ENCODE results near the gene AOAH.
"Not testable (repeated sequence)": the region's sequence is repeated elsewhere in the genome, so short reads cannot be mapped to it uniquely, and the experiment has no call there.

The AOAH gene

DNA sequence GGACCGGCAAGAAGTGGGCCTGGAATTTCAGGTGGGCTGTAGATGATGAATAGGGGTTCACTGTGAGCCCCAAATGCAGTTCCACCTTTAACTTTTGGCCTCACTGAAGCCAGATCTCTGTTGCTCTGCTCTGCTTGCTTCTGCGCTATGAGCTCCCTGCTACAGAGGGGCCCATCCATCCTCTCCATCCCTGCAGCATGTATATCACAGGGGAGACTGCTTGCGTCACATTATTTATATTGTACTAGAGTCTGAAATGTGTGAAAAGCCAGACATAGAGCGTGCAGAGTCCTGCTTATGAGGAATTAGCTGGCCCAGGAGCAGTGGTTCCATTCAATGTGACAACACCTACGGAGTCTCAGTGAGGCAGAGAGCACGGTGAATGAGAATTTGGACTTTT lies 69.9 kb downstream of the AOAH start:
- DNase-seq = no peak

DNA sequence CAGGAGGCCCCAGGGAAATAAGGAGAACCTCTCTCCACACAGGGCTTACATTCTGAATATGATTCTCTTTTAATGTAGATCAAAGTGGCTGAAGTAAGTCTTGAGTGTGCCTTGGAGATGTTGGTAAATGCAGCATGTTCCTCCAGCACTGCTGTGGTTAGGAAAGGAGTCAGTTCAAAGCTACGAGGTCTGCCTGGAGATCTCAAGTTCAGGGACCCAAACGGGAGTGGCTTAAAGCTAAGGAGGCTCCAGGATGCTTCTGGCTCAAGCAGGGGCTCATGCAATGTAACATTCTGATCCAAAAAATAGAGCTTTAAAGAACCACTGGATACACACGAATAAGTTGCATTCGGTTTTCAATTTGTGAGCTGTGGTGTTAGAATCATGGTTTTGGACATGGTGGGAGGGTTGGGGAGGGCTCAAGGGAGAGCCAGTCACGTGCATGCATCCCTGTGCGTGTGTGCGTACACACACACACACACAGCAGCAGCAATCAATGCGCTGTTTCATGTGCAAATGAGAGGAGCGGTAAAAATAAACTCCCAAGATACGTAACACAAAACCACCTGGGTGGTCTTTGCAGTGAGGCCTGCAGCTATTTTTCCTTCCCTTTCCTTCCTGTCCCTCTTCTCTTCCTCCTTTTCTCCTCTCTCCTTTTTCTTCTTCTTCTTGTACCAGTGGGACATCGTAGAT lies 70.5 kb downstream of the AOAH start:
- no peak for DNase-seq

DNA sequence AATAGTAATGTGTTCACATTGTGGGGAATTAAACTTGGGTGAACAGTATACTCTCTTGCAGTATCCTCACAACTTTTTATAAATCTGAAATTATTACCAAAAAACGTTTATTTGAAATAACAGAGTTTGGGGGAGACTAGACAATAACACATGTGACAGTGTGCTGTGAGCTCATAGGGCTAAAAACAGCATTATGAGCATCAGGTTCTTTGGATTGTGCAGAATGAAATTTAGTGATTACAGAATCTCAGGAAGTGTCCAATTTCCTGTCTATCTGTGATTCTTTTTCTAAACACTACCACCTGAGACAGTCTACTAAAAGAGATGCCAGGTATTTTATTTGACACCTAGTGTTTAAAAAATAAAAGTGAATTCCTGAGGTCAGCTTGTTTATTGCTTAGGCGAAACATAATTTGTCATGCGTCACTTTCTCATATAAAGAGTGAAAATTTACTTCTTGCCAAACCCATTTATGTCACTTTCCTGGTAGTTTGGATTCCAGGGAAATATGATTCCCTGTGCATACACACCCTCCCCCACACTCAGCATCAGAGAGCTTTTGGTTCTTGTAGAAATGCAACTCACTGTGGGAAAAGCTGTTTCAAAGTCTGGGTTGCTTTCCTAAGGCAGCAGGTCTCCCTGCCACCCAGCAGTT lies 71.2 kb downstream of the AOAH start:
- no peak for DNase-seq

DNA sequence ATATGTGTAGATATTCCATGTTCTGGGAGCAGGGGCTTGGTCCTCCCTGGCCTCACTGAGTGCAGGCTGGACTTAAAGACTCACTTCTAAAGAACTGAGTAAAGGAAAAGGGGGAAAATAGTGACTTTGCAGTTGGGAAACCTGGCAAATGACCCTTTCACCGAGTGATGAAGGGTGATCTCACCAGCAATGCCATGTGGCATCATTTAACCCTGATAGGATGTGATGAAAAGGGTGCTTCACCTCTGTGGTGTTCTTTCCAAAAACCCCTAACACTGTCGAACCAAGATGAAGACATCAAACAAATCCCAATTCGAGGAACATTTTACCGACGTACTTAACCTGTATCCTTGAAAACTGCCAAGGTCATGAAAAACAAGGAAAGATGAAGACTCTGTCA lies 71.9 kb downstream of the AOAH start:
- DNase-seq = no peak

DNA sequence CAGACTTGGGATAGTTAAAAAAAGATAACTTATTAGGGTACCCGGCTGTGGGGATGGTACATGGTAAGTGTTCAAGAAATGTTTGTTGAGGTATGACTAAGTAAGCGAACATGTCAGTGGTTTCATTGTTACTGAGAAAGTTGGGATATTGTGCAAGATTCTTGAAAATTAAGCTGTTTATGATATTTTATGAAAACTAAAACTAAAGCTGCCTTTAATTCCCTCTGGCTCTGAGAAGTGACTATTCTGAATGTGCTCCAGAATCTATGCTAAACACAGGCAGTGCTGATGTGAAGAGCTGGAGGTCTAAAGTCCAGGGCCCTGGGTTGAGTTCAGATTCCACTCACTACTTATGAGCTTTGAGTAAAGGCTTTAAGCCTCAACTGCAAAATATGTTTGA lies 72.9 kb downstream of the AOAH start:
- no peak for DNase-seq

DNA sequence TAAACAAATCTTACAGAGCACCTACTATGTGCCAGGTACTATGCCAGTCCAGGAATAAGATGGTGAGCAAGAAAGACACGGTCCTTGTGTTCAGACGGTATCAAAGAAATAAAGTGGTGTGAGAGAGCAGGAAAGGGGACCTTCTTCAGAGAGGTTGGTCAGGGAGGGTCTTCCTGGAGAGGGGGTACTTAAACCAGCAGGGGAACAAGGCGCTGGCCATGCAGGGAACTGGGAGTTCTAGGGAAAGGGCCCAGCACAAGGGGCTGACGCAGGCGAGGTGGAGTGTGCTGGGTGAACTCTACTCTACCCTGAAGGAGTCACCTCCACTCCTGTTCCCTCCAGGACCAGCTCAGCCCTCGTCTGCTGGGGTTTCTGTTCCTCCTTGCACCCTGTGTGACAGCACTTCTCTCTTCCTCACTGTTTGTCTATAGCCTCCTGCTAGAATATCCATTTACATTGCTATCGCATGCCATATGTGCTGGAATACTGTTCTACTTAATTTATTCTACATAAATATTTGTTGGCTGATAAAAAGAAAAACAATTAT lies 73.5 kb downstream of the AOAH start:
- no peak for DNase-seq

DNA sequence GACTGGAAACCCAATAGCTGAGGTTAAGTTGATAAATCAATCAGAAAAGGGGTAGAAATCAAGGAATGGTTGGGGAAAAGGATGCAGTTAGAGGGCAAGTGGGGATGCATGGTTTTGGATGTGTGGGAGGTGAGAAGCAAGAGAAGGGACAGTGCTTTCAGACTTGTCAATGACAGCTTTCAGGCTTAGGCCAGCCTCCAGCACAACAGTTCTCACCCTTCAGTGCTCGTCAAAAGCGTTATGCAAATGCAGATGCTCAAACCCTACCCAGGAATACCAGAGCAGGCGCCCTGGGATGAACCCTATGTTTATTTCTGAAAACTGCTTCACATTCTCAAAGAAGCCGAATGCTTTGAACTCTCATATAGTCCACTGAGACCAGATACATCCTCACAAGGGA lies 74.0 kb downstream of the AOAH start:
- no peak for DNase-seq

DNA sequence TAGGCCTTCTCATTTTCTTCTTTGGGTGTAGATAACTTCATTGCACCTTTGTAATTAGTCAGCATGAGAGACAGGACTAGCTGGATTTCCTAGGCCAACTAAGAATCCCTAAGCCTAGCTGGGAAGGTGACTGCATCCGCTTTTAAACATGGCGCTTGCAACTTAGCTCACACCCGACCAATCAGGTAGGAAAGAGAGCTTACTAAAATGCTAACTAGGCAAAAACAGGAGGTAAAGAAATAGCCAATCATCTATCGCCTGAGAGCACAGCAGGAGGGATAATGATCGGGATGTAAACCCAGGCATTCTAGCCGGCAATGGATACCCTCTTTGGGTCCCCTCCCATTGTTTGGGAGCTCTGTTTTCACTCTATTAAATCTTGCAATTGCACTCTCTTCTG lies 75.0 kb downstream of the AOAH start:
- DNase-seq = not testable (repeated sequence)

DNA sequence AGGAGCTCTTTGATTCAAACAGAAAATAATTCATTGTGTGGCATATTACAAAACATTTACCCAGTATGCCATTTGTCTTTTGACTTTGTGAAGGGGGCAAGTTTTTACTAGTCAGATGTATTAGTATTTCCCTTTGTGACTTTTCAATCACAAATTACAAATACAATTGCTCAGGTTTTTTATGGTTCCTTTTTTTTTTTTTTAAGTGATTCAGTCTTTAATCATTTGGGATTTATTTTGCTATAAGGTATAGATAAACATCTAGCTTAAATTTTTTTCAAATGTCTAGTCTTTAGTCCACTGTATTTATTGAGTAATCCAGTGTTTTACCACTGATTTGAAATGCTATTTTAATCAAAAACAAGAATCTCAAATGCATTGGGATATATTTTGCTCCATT lies 75.9 kb downstream of the AOAH start:
- DNase-seq = no peak

DNA sequence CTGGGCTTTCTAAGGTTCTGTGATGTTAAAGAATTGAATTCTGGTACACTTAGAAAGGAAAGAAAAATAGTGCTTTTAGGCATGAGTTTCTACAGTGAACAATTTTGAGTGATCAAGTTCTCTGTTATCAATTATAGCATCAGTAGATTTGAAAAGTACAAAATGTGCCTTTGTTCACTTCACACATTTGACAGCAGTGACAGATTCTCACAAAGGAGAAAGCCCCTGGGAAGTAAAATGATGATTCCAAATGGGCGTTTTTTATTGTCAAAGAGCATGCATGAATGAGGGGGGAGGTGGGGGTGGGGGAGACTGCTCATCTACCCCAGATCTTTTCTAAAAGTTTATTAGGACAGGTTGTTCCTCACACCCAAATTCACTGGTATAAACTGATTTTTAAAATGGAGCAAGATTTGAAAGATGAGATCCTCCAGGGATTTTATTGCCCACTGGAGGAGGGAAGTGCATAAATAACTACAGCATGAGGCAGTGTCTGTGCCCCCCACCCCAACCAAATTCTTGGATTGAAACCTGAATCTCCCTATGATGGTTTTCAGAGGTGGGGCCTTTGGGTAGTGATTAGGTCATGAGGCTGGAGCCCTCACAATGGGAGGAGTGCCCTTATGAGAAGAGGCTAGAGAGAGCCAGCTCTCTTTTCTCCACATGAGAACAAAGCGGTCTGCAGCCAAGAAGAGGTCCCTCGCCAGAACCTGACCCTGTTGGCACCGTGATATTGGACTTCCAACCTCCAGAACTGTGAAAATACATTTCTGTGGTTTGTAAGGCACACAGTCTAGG lies 79.5 kb downstream of the AOAH start:
- DNase-seq = no peak

DNA sequence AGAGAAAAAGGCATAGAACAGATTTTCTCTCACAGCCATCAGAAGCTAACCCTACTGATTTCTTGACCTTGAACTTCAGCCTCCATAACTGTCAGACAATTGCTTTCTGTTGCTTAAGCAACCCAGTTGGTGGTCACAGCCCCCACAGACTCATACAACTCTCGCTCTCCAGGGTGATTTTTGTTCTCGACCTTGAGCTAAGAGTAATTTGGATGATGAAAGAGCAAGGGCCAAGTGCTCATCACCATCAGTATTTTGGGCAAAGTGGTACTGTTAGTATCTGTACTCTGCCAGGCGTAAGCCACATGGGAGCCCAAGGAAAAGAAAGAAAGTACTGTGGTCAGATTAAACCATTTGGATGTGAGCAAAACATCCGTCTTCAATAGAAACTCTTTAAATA lies 81.9 kb downstream of the AOAH start:
- no peak for DNase-seq

DNA sequence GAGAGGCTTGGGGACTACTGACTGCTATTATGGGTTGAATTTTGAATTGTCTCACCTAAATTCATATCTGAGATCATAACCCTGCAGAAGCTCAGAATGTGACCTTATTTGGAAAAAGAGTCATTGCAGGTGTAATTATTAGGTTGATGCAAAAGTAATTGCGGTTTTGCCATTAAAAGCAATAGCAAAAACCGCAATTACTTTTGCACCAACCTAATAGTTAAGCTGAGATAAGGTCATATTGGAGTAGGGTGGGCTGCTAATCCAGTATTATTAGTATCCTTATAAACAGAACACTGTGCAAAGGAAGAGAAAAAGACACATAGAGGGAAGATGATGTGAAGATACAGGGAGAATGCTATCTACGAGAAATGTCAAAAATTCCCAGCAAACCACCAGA lies 82.3 kb downstream of the AOAH start:
- DNase-seq = no peak

DNA sequence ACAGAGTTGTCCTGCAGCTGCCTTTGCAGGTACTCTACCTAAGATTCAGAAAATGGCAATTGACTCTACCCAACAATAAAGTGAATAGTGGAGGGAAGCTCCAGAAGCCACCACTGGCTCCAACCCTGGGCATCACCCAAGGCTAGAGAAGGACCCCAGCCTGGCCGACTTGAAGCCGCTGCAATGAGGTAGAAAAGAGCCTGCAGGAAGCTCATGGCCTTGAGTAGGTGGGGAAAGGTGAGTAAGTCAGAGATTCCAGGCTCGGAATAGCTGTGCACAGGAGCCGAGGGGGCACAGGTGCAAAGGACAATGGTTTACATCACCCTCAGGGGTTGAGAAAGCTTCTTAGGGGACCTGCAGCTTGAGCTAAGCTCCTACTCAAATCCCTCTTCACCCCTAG lies 83.6 kb downstream of the AOAH start:
- DNase-seq = no peak

DNA sequence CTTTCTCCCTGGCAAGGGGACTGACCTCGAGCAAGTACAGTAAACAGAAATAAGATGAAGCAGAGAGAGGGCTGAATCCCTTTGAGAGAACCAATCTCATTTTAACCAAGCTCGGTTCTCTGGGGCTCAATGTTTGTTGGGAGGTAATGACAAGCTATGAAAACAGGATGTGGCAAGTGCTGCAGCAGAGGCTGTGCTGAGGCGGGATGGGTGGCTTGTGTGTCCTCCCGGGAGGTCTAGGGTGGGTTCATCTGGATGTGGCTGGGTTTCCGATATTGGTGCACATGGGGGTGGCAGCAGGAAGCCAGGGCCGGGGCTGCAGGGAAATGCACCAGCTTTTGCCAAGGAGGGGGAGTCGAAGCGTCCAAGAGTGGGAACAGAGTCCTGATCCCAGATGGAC lies 84.5 kb downstream of the AOAH start:
- DNase-seq = peak; percentile 48

DNA sequence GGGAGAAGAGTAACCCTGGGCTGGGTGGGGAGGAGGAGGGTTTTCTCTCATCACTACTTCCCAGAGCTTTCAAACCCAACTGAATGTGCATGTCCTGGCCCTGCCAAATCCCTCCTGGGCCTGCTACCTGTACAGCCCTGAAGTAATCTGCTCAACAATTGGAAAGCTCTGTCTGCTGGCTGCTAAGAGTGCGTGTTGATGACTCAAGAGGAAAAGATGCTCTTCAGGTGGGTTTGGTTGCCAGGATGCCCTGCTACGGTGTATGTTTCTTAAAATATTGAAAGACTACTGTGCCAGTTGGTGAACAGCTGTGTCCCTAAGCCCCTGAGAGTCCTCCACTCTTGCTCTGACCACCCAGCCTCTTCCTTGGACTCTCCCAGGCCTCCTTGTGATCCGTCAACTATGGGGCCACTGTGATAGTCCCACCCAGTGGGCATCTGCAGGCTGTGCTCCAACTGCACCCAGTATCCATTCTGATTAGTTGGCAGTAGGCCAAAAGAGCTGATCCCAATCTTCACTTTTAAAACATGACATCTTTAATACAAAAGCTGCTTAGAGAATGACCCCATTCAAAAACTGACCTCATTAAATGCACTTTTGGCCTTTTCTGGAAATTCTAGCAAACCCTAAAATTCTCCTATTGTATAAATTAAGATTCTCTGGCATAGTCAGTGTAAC lies 85.6 kb downstream of the AOAH start:
- peak; percentile 47 for DNase-seq

DNA sequence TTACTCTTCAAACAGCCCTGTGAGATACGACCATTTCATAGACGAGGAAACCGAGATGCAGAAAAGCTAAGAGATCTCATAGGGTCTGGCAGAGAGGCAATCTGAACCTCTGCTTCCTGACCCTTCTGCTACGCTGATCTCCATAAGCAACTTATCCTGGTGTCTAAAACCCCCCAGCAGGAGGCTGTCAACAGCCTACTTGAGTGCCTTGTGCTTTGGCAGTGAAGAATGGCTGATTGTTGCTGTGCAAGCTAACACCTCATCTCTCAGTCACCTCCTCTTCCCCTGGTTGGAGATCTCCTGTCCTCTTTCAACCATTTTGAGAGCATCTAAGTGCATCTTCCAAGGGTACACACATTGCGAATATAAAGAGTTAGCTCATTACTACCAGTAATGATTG lies 86.2 kb downstream of the AOAH start:
- DNase-seq = peak; percentile 22

DNA sequence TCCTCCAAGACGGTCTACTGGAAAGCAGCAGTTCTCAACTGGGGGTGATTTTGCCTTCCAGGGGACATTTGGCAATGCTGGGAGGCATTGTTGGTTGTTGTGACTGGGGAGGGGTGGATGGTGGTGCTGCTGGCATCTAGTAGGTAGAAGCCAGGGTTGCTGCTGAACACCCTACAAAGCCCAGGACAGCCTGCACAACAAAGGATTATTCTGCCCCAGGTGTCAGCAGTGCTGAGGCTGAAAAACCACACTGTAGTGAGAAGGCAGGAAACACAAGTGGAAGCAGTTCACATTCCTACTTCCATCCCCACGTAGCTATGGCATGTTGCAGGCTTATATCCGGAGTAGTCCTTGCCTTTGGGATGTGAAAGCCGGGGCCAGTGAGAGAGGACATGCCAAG lies 86.9 kb downstream of the AOAH start:
- DNase-seq = no peak

DNA sequence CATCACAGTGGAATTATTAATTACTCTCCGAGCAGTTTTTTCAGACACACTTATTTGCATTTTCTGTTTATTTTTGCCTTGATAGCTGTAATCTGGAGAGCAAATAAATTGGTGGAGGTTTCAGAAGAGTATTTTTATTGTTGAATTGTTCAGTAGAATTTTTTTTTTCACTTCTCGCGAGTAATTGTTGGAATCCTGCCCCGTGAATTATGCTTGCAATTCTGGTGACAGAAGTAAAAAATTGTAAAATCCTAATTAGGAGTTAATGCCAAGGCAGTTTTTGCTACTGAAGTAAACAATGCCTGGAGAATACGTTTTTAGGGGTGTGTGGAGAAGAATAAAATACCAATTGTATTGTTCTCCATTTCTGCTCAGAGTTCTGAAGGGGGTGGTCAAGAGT lies 88.2 kb downstream of the AOAH start:
- DNase-seq = no peak

DNA sequence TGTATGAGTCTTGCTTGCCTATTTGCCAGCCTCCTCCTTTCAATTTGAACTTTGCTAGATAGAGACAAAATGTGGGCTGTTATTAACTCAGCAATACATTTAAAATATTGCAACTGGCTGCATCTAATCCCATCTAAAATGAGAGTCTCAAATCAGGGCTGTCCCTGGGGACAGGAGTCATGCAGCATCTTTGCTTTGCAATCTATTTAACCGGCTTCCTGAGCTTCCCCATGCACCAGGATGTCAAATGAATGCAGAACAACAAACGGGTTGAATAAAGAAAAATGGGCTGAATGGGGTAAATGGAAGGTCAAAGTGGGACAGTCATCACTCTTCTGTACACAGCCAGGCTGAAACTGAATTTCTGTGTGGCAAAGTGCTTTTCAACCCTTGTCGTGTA lies 89.2 kb downstream of the AOAH start:
- no peak for DNase-seq

DNA sequence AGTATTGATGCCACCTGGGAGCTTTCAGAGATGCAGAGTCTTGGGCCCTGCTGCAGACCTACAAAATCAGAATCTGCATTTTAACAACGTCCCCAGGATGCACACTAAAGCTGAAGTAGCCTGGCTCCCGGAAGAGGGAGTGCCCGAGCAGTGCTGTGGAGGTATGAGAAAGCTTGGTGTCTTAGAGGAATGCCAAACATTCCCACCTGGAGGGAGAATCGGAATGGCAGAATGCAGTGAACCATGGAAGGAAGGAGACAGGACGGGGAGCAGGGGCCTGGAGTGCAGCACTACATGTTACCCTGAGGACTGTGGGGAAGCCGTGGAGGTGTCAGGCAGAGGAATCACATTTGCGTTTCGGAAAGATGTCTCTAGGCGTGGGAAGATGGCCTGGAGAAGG lies 90.9 kb downstream of the AOAH start:
- no peak for DNase-seq

DNA sequence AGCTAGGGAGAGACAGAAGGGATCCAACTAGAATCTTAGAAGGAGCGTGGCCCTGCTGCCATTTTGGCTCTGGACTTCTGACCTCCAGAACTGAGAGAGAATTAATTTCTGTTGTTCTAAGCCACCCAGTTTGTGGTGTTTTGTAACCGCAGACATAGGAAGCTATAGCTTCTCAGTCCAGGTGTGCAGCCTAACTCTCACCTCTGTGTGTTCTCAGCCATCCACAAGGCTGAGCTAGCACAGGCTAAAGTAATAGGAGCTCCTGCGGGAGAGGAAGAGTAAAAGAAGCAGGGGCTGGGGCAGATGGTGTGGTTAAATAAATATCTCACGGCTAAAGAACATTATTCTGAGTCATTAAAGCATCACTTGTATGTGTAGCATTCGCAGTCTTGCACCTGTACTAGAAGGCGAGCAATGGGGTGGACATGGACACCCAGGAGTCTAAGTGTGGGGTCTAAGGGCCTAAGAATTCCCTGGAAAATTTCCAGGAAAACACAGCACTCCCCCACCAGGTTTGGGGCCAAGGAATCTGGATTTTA lies 94.1 kb downstream of the AOAH start:
- DNase-seq = no peak

DNA sequence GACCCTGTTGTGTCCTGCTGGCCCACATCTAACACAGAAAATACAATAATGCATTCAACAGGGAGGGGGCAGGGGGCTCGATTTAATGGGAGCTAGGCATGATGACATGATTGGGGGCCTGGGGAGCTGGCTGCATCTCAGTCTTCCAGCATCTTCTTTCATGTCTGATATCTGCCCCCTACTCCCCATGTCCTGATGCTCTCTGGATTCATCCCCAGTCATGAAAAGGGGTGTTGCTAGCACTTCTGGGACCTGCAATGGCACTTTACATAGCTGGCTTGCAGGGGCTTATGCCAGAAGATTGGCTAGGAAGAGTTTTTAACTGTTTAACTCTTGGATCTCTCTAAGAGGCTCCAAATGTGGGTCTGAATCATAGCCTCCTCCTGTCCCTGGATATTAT lies 94.9 kb downstream of the AOAH start:
- no peak for DNase-seq

DNA sequence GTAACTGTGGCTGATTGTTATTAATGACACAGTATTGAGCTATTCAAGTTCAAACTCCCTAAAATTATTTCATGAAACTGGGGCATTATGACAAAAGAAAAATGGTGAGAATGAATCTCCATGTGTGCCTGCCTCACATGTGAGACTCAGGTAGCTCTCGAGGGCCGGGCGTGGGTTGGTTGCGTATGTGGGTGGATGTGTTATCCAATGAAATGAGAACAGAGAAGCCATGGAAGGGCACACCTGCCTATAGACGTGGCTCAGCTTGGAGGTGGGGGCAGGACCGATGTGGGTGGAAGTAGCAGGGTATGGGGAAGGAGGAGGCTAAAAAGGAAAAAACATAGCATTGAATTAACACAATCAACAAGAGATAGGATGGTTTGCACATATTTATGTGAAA lies 96.5 kb downstream of the AOAH start:
- DNase-seq = no peak
